ENCODE data around the gene VAMP4.

VAMP4 gene

GRCh38 chr1:171683870-171684269, 58.0 kb downstream of the VAMP4 start:
- Histone ChIP-seq H3K27me3 (replicated peaks; ENCODE audit: insufficient read depth, low read length) (no peaks in the 10 kb centered on the region), H3K4me2 (ENCODE audit: low read depth, low read length) (no peak overlapping the region), H3K4me1 (ENCODE audit: low read length) (no peaks in the 10 kb centered on the region), H3K9me3 (replicated peaks; ENCODE audit: insufficient read depth, low read length) (no peaks in the 10 kb centered on the region), H2AFZ (ENCODE audit: low read length) (no peak overlapping the region), H3K9ac (ENCODE audit: low read length) (no peak overlapping the region), H3K36me3 (replicated peaks; ENCODE audit: insufficient read depth, low read length) (no peaks in the 10 kb centered on the region), H3K79me2 (ENCODE audit: low read length) (no peaks in the 10 kb centered on the region), H3K9me2 (replicated peaks; ENCODE audit: insufficient read depth, low read length) (no peaks in the 10 kb centered on the region), H4K20me1 (ENCODE audit: insufficient read depth, low read length) (no peaks in the 10 kb centered on the region), H3K4me3 (ENCODE audit: low read length) (no peak overlapping the region), H3K27ac (ENCODE audit: low read length) (no peak overlapping the region), H3F3A (ENCODE audit: insufficient read depth, low read length) (no peaks in the 10 kb centered on the region)
- no peak for DNase-seq
- TF ChIP-seq EZH2phosphoT487 (IDR thresholded peaks at IDR 0.05; ENCODE audit: low read length) = no peak
- TF ChIP-seq CTCF (IDR thresholded peaks at IDR 0.05; ENCODE audit: low read length) = no peak
- no peak for TF ChIP-seq EZH2 (optimal IDR thresholded peaks at IDR 0.05; ENCODE audit: low read depth, low read length)

DNA sequence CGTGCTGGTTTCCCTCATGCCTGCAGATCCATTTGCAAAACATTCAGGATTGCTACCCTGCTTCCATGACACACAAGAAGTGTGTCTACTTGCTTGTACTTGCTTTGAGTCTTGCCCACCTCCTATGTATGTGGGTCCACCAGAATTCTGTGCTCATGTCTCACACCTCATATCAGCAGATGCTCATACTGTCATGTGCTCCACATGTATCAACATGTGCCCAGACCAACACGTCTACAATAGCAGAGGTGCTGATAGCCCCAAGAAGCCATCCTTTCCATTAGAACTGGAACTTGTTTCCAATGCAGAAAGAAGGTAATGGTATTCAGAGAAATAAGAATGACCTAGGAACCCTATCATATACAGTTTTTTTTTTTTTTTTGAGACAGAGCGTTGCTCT, 61.5 kb downstream of the VAMP4 start:
- no peaks in the 10 kb centered on the region for H3K9me2 ChIP-seq (replicated peaks; ENCODE audit: insufficient read depth, low read length)
- H3K4me3 ChIP-seq (ENCODE audit: low read length) = no peak overlapping the region
- H3K4me2 ChIP-seq (ENCODE audit: low read depth, low read length) = no peak overlapping the region
- H4K20me1 ChIP-seq (ENCODE audit: insufficient read depth, low read length) = no peaks in the 10 kb centered on the region
- H3K27ac ChIP-seq (ENCODE audit: low read length) = no peak overlapping the region
- H3K36me3 ChIP-seq (replicated peaks; ENCODE audit: insufficient read depth, low read length) = no peaks in the 10 kb centered on the region
- TF ChIP-seq EZH2phosphoT487 (IDR thresholded peaks at IDR 0.05; ENCODE audit: low read length) (no peak), CTCF (IDR thresholded peaks at IDR 0.05; ENCODE audit: low read length) (no peak), EZH2 (optimal IDR thresholded peaks at IDR 0.05; ENCODE audit: low read depth, low read length) (no peak)
- no peaks in the 10 kb centered on the region for H3K4me1 ChIP-seq (ENCODE audit: low read length)
- no peaks in the 10 kb centered on the region for H3K27me3 ChIP-seq (replicated peaks; ENCODE audit: insufficient read depth, low read length)
- H2AFZ ChIP-seq (ENCODE audit: low read length) = no peak overlapping the region
- no peaks in the 10 kb centered on the region for H3F3A ChIP-seq (ENCODE audit: insufficient read depth, low read length)
- H3K79me2 ChIP-seq (ENCODE audit: low read length) = no peaks in the 10 kb centered on the region
- H3K9ac ChIP-seq (ENCODE audit: low read length) = no peak overlapping the region
- no peaks in the 10 kb centered on the region for H3K9me3 ChIP-seq (replicated peaks; ENCODE audit: insufficient read depth, low read length)
- DNase-seq = no peak

DNA sequence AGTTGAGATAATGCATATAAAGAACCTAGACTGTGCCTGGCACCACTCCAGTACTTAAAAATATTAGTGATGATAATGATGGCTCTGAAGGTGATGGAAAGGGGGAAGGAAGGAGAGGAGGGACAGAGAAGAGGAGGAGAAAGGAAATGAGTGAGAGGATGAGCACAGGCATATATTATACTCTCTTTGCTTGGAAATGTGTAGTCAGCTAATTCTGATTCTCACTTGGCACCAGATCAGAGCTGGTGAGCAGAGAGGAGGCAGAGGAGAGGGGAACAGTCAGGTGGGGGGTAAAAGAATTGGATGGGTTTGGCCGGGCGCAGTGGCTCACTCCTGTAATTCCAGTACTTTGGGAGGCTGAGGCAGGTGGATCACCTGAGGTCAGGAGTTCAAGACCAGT, 65.0 kb downstream of the VAMP4 start:
- Histone ChIP-seq H3K27ac (ENCODE audit: low read length) (no peak overlapping the region), H3K36me3 (replicated peaks; ENCODE audit: insufficient read depth, low read length) (no peaks in the 10 kb centered on the region), H3K4me2 (ENCODE audit: low read depth, low read length) (no peak overlapping the region), H3K79me2 (ENCODE audit: low read length) (no peaks in the 10 kb centered on the region), H3K9me2 (replicated peaks; ENCODE audit: insufficient read depth, low read length) (no peaks in the 10 kb centered on the region), H3K9ac (ENCODE audit: low read length) (no peak overlapping the region), H3K9me3 (replicated peaks; ENCODE audit: insufficient read depth, low read length) (no peaks in the 10 kb centered on the region), H3K27me3 (replicated peaks; ENCODE audit: insufficient read depth, low read length) (no peaks in the 10 kb centered on the region), H3K4me3 (ENCODE audit: low read length) (no peak overlapping the region), H4K20me1 (ENCODE audit: insufficient read depth, low read length) (no peaks in the 10 kb centered on the region), H3K4me1 (ENCODE audit: low read length) (no peaks in the 10 kb centered on the region), H3F3A (ENCODE audit: insufficient read depth, low read length) (no peaks in the 10 kb centered on the region), H2AFZ (ENCODE audit: low read length) (no peak overlapping the region)
- no peak for DNase-seq
- TF ChIP-seq EZH2 (optimal IDR thresholded peaks at IDR 0.05; ENCODE audit: low read depth, low read length) = no peak
- no peak for TF ChIP-seq CTCF (IDR thresholded peaks at IDR 0.05; ENCODE audit: low read length)
- no peak for TF ChIP-seq EZH2phosphoT487 (IDR thresholded peaks at IDR 0.05; ENCODE audit: low read length)

Data from MM.1S (cell line).